Measurements from ENCODE around the gene ARHGEF4.

The ARHGEF4 gene

DNA sequence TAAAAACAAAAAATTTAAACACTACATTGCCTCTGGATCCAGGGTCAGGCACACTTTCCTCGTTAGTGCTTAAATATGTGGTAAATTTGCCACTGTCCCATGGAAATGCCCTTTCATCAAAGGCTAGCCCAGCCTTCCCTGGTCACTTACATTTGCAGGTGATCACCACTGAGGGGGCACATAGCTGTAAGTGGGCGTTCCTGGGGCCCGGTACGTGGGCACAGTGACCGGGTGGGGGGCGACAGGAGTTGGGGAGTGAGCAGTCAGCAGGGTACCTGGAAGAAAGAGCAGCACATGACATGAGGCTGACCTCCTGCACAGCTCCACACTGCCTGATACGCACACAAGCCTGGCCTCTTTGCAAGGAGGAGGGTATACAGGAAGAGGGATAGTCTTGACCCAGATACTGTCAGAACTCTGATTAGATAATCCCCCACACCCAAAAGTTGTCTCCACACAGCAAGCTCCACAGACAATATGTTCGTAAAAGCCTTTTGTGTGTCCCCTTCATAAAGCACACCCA, 216.1 kb downstream of the ARHGEF4 start:
- H3K9me3 ChIP-seq (ENCODE audit: control insufficient read depth, insufficient read depth, low read length): no peaks in the 10 kb centered on the region
- no peaks in the 10 kb centered on the region for H3K27me3 ChIP-seq (ENCODE audit: control insufficient read depth, insufficient read depth, low read length)
- H3K9ac ChIP-seq (ENCODE audit: low read depth, low read length): no peak overlapping the region
- H3K4me1 ChIP-seq (ENCODE audit: control insufficient read depth, insufficient read depth, low read length): no peaks in the 10 kb centered on the region
- no peak overlapping the region for H3K4me3 ChIP-seq (ENCODE audit: low read depth, low read length)
- H3K36me3 ChIP-seq (ENCODE audit: control insufficient read depth, insufficient read depth, low read length): peaks cover 54% of the 10 kb centered on the region

DNA sequence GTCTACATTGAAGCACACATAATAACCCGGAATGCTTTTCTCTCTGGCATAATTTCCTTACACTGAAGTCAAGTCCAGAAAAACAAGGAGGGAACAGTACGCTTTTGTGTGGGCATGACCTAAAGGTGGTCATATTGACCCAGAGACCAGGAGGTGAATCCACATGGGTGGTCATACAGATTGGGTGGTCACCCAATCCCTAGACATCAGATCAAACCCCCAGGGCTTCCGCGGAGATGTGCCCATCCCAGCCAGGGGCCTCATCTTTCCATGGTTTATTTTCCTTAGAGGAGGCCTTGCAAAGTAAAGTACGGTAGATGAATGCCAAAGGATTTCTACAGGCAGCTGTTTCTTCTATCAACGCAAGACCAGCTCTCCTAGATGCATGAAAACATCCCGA, 217.8 kb downstream of the ARHGEF4 start:
- Histone ChIP-seq H3K4me3 (ENCODE audit: low read depth, low read length) (no peak overlapping the region), H3K27me3 (ENCODE audit: control insufficient read depth, insufficient read depth, low read length) (no peaks in the 10 kb centered on the region), H3K9ac (ENCODE audit: low read depth, low read length) (no peak overlapping the region), H3K9me3 (ENCODE audit: control insufficient read depth, insufficient read depth, low read length) (no peaks in the 10 kb centered on the region), H3K4me1 (ENCODE audit: control insufficient read depth, insufficient read depth, low read length) (no peaks in the 10 kb centered on the region), H3K36me3 (ENCODE audit: control insufficient read depth, insufficient read depth, low read length) (peaks cover 45% of the 10 kb centered on the region)

DNA sequence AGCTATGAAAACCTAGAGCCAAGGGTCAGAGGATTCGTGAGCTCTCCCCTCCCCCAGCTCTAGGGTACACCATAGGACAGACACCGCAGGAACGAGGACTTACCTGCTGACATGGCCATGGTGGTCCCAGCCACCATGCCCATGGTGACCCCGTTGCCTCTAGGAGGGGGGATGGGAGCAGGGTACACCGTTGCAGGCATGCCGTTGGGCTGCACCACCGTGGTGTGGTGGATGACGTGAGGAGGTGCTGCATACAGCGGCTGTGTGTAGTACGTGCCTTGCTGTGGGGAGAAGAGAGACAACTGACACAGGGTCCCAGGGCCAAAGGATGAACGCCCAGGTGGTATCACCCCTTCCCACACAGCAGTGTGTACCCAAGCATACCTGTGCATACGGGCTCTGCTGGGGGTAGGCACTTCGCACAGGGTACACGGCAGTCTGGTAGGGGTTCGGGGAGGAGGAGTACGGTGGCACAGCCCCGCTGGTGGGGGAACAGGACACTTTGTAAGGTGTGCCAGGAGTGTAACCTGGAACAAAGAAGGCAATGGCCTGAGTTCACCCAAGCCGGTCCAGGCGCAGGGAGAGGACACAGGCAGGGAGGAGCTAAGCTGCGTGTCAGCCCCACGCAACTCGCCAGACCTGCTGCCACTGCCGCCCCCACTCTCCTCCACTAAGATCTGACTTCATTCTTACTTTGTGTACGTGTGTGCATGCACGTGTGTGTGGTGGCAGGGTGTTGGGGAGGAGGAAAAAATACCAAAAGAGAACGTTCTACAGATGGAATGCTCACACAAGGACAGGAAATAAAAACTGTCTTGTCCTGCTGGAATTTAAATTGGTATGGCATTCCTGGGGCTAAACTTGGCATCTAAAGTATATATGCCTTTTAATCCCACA, 218.7 kb downstream of the ARHGEF4 start:
- H3K9me3 ChIP-seq (ENCODE audit: control insufficient read depth, insufficient read depth, low read length): no peaks in the 10 kb centered on the region
- H3K4me3 ChIP-seq (ENCODE audit: low read depth, low read length): no peak overlapping the region
- peaks cover 41% of the 10 kb centered on the region for H3K36me3 ChIP-seq (ENCODE audit: control insufficient read depth, insufficient read depth, low read length)
- no peaks in the 10 kb centered on the region for H3K27me3 ChIP-seq (ENCODE audit: control insufficient read depth, insufficient read depth, low read length)
- no peak overlapping the region for H3K9ac ChIP-seq (ENCODE audit: low read depth, low read length)
- H3K4me1 ChIP-seq (ENCODE audit: control insufficient read depth, insufficient read depth, low read length): no peaks in the 10 kb centered on the region

DNA sequence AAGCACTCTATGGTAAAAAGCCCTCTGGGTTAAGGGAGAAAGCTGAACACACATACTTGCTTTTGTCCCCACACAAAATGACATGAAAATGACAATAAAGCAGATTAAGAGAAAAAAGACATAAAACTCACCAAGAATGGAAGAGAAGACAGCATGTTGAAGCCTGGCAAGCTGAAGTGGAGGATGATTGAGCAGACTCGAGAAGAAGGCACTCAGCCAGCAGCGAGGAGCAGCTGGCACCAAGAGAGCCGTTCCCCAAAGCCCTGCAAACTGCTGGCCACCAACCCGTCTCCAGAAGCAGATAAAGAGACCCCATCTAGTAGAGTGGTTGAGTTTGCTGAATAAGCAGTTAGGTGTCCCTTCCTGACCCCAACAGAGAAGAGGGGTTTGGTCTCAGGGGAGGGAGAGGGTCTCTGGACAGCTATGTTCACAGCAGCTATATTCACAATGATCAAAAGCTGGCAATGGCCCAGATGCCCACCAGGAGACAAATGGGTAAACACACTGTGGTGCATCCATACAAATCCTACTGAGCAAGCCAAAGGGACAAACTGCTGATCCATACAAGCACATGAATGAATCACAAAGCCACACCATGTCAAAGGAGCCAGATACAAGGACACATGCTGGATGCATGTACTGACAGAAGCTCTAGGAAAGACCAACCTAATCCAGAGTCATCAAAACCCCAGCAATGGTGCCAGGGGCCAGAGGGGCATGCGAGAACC, 219.7 kb downstream of the ARHGEF4 start:
- no peak overlapping the region for H3K9ac ChIP-seq (ENCODE audit: low read depth, low read length)
- no peaks in the 10 kb centered on the region for H3K27me3 ChIP-seq (ENCODE audit: control insufficient read depth, insufficient read depth, low read length)
- H3K36me3 ChIP-seq (ENCODE audit: control insufficient read depth, insufficient read depth, low read length): peaks cover 37% of the 10 kb centered on the region
- no peaks in the 10 kb centered on the region for H3K4me1 ChIP-seq (ENCODE audit: control insufficient read depth, insufficient read depth, low read length)
- H3K4me3 ChIP-seq (ENCODE audit: low read depth, low read length): no peak overlapping the region
- no peaks in the 10 kb centered on the region for H3K9me3 ChIP-seq (ENCODE audit: control insufficient read depth, insufficient read depth, low read length)

DNA sequence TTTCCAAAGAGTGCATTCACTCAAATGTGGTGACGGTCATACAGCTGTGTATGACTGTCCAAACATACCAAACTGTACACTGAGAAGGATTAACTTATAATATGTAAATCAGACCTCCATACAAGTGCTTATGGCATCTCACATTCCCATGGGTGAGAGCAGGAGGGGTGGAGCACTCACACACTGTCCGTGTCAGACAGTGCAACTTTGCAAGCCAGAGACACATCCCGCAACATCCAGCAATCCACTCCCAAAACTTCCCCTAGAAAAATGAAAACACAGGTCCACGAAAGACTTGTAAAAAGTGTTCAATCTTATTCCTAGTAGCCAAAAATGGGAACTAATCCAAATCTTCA, 220.2 kb downstream of the ARHGEF4 start:
- no peaks in the 10 kb centered on the region for H3K4me1 ChIP-seq (ENCODE audit: control insufficient read depth, insufficient read depth, low read length)
- no peaks in the 10 kb centered on the region for H3K27me3 ChIP-seq (ENCODE audit: control insufficient read depth, insufficient read depth, low read length)
- peaks cover 35% of the 10 kb centered on the region for H3K36me3 ChIP-seq (ENCODE audit: control insufficient read depth, insufficient read depth, low read length)
- no peak overlapping the region for H3K9ac ChIP-seq (ENCODE audit: low read depth, low read length)
- H3K9me3 ChIP-seq (ENCODE audit: control insufficient read depth, insufficient read depth, low read length): no peaks in the 10 kb centered on the region
- H3K4me3 ChIP-seq (ENCODE audit: low read depth, low read length): no peak overlapping the region

DNA sequence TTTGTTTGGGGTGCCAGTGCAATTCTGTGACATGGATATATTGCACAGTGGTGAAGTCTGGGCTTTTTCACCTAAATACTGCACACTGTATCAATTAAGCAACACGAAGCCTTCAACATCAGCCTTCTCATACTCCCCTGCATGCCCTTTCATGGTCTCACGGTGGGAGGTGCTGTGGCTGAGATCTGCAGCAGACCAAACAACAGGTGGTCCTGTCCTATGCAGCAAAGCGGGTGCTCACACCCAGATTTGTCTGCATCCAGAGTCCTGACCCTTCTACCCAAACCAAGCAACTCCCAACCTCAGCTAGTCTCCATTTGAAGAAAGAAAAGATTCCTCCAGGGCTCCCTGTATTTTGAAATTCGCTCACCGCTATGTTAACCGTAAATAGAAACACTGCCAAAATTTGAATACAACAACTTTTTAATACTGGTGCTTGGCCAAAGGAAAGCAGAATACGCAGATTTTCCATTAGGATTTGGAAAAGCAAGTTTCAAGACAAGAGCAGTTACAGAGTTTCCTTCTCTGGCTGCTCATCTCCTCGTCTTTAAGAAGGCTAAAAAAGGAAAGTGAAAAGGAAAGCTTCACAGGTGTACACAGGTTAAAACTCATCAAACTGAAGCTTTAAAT, 221.6 kb downstream of the ARHGEF4 start:
- Histone ChIP-seq H3K9ac (ENCODE audit: low read depth, low read length) (no peak overlapping the region), H3K36me3 (ENCODE audit: control insufficient read depth, insufficient read depth, low read length) (peaks cover 28% of the 10 kb centered on the region), H3K4me3 (ENCODE audit: low read depth, low read length) (no peak overlapping the region), H3K4me1 (ENCODE audit: control insufficient read depth, insufficient read depth, low read length) (no peaks in the 10 kb centered on the region), H3K27me3 (ENCODE audit: control insufficient read depth, insufficient read depth, low read length) (no peaks in the 10 kb centered on the region), H3K9me3 (ENCODE audit: control insufficient read depth, insufficient read depth, low read length) (no peaks in the 10 kb centered on the region)

DNA sequence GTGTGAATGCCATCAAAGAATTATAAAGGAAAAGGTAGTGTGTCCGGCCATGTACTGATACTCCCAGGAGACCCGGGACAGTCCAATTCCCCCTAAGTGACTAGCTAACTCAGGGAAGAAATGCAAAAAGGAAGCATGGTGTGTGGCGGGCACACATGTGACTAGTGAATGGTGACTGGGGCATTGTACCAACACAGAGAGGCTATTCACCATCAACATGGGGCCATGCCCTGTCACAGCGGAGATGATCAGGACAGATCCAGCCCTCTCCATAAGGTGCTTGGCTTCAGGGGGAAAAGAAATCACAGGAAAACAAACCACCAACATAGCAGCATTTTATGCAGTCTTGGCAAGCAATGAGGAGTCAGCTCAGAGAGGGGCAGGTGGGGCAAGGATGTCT, 222.2 kb downstream of the ARHGEF4 start:
- Histone ChIP-seq H3K9me3 (ENCODE audit: control insufficient read depth, insufficient read depth, low read length) (no peaks in the 10 kb centered on the region), H3K4me3 (ENCODE audit: low read depth, low read length) (no peak overlapping the region), H3K9ac (ENCODE audit: low read depth, low read length) (no peak overlapping the region), H3K36me3 (ENCODE audit: control insufficient read depth, insufficient read depth, low read length) (peaks cover 24% of the 10 kb centered on the region), H3K27me3 (ENCODE audit: control insufficient read depth, insufficient read depth, low read length) (no peaks in the 10 kb centered on the region), H3K4me1 (ENCODE audit: control insufficient read depth, insufficient read depth, low read length) (no peaks in the 10 kb centered on the region)

DNA sequence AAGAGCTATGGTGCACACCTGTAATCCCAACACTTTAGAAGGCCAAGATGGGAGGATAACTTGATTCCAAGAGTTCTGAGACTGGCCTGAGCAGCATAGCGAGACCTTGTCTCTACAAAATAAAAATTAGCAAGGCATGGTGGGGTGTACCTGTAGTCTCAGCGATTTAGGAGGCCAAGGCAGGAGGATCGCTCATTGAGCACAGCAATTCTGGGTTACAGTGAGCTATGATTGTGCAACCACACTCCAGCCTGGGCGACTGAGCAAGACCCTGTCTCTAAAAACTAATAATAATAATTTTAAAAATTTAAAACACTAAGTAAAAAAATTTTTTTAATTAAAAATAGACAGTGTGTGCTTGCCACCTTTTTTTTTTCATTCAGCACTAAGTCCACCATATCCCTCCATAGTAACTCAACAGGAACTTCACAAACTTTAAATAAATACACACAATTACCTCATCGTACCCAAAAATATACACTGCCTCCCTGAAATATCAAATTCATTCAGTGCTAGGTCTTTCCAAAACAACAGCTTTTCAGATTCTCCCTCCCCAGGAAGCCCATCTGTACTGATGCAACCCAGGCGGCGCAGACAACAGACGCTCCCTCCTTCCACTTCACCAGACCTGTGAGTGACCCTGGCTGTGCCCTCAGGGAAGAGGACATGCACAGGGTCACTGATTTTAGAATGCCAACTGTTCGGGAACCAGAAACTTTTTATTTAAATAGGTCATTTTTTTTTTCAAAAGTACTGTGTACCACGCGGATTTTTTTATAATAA, 227.0 kb downstream of the ARHGEF4 start:
- no peaks in the 10 kb centered on the region for H3K9me3 ChIP-seq (ENCODE audit: control insufficient read depth, insufficient read depth, low read length)
- H3K36me3 ChIP-seq (ENCODE audit: control insufficient read depth, insufficient read depth, low read length): peaks cover 11% of the 10 kb centered on the region
- no peaks in the 10 kb centered on the region for H3K27me3 ChIP-seq (ENCODE audit: control insufficient read depth, insufficient read depth, low read length)
- H3K4me1 ChIP-seq (ENCODE audit: control insufficient read depth, insufficient read depth, low read length): no peaks in the 10 kb centered on the region
- no peak overlapping the region for H3K4me3 ChIP-seq (ENCODE audit: low read depth, low read length)
- no peak overlapping the region for H3K9ac ChIP-seq (ENCODE audit: low read depth, low read length)

DNA sequence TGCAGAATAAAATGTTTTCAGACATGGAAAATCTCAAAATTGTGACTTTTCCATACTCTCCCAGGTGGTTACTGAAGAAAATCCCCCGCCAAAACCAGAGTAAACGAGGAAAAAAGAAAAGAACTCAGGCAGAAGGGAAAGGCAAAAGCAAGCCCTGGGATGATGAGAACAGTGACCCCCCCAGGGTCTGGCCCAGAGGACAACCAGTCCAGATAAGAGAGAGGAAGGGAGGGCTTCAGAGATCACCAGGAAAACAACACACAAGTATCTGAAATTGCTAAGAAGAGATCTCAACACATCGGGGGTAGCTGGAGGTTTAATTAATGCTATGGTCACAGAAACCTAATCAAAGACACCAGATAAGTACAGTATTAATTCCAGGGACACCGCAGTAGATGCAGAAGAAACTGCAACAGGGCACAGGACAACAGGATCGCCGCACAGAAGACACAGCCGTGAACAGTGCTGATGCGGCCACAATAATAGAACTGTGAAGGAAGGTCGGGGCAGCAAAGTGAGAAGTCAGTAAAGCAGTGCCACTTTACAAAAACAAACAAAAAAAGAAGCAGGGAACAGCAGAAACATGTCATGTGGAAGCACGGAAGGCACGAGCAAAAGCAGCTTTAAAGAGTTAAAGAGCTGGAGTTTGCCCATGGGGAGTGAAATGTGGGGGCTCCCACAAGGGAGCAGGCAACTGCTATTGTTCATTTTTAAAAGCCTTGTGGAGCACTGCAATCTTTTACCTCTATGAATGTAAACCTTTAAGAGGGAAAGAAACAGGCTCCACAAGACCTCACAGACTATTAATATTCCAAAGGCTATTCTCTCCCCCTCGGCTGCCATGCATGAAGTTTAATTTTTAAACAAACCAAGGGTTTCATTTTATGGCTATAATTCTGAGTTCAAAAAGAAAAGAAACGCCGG, 228.1 kb downstream of the ARHGEF4 start:
- no peak overlapping the region for H3K4me3 ChIP-seq (ENCODE audit: low read depth, low read length)
- H3K9ac ChIP-seq (ENCODE audit: low read depth, low read length): no peak overlapping the region
- peaks cover 17% of the 10 kb centered on the region for H3K36me3 ChIP-seq (ENCODE audit: control insufficient read depth, insufficient read depth, low read length)
- H3K9me3 ChIP-seq (ENCODE audit: control insufficient read depth, insufficient read depth, low read length): no peaks in the 10 kb centered on the region
- no peaks in the 10 kb centered on the region for H3K4me1 ChIP-seq (ENCODE audit: control insufficient read depth, insufficient read depth, low read length)
- H3K27me3 ChIP-seq (ENCODE audit: control insufficient read depth, insufficient read depth, low read length): no peaks in the 10 kb centered on the region

DNA sequence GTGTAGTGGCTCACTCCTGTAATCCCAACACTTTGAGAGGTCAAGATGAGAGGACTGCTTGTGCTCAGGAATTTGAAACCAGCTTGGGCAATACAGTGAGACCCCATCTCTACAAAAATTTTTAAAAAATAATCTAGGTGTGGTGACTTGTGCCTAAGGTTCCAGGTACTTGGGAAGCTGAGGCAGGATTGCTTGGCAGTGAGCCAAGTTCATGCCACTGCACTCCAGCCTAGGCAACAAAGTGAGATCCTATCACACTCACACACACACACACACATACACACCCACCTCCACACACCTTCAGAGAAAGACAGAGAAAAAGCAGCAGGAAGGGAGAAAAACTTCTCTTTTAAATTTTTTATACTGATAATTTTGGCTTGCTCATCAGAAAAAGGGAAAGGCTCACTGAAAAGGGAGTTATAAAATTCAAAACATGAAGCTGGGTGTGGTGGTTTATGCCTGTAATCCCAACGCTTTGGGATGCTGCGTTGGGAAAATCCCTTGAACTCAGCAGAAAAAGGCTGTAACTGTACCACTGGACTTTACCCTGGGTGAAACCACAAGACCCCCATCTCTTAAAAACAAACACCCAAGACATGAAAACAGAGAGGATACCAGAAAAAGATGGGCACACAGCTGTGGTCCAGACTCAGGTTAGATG, 230.9 kb downstream of the ARHGEF4 start:
- Histone ChIP-seq H3K4me1 (ENCODE audit: control insufficient read depth, insufficient read depth, low read length) (no peaks in the 10 kb centered on the region), H3K4me3 (ENCODE audit: low read depth, low read length) (no peak overlapping the region), H3K9ac (ENCODE audit: low read depth, low read length) (no peak overlapping the region), H3K36me3 (ENCODE audit: control insufficient read depth, insufficient read depth, low read length) (peaks cover 23% of the 10 kb centered on the region), H3K9me3 (ENCODE audit: control insufficient read depth, insufficient read depth, low read length) (no peaks in the 10 kb centered on the region), H3K27me3 (ENCODE audit: control insufficient read depth, insufficient read depth, low read length) (no peaks in the 10 kb centered on the region)

Data from iPS-15b (cell line).